Stimulated activated CD4-positive, alpha-beta T cell treated with anti-CD3 and anti-CD28 coated beads, Interleukin-2, amount 100 ng/mL, for 48 hours (primary cell): Measurements from ENCODE around the gene OARD1.
"Not testable (repeated sequence)": the region's sequence is repeated elsewhere in the genome, so short reads cannot be mapped to it uniquely, and the experiment has no call there.

Experiments
- DNase-seq, 2 donors: peaks; one replicate each; pipeline ENCODE4 v3.0.0-alpha.2; 2020

The OARD1 gene, protein sequence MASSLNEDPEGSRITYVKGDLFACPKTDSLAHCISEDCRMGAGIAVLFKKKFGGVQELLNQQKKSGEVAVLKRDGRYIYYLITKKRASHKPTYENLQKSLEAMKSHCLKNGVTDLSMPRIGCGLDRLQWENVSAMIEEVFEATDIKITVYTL

DNA sequence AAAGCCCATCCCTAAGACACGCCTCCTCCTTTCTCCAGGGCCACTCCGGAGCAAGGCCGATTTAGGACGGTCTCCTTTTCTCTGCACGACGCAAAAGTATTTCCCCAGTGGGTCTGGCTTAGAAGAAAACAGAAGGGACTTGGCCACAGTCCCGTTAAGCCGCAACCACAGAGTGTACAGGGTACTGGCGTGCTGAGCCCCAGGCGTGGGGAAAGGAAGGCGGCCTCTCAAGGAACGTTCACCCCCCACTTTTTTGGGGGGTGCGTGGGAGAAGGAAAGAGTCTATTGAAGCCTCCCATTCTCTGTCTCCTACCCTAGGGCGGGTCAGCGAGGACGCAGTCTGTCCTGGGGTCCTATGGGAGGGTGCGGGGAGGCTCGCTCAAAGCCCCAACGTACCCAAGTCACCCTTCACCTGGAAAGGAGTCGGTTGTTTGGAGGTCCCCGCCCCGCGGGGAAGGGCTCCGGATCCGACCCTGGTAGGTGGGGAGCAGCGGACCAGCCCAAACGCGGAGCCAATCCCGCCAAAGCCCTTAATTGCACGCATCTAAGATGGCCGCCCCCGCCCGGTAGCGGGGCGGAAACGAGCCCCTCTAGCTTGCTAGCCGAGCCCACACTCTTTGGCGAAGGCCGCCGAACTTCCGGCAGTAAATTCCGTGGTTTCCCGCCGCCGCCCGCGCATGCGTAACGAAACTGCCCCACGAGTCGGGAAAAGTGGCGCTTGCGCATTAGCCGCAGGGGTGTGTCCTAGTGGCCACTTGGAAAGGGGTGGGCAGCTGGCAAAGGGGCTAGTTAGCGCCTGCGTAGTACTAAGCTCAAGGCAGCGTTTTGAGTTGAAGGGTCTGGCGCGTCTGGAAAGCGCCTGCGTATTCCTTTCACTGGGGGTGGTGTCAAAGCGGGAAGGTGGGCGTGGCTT is at the start of gene OARD1:
Gene OARD1, minus strand, starts transcription at position 434 of the 913 bp plus-strand sequence. CDS start 722 bp downstream, outside the sequence.
- DNase-seq, result peak; percentile 99 to 100

DNA sequence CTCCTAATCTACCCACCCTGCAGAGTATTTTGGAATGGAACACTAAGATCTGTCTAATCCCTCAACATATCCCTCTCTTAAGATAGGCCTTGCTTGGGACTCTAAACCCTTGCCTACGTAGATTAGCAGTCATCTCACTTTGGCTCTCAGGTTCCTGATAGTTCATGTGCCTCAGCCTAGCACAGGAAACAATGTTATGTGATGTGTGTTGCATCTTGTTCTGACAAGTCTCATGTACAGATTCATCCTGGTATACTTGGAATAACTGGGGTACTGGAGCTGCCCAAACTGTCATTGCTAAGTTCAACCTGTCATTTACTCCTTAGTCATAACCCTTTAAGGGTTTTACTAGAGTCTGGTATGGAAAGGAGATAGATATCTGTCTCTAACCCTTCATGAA is 47.9 kb upstream of the OARD1 start:
- no peak for DNase-seq

DNA sequence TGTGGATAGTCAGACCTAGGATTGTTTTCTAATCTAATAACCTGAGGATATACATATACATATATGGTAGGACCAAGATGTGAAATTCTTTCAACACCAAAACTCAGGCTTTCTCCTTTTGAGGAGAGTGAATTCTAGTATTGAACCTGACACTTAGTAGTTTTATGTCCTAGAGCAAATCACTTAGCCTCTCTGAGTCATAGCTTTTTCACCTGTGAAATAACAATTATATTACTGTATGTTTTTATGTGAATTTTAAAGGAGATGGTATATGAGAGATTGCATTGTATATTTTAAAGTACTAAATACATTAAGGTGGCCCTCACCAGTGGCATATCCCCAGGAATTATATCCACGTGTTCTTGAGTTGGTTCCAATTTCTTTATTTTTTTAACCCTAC is 47.4 kb upstream of the OARD1 start:
- no peak for DNase-seq

DNA sequence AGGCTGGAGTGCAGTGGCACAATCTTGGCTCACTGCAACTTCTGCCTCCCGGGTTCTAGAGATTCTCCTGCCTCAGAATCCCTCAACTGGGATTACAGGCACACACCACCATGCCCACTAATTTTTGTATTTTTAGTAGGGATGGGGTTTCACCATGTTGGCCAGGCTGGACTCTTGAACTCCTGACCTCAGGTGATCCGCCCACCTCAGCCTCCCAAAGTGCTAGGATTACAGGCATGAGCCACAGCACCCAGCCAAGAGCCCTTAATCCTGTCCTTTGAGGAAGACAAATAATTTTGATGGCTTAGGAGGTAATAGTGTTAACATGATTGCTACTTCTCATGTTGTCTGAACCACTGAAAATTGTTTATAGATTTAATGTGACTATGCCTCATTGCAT is 42.9 kb upstream of the OARD1 start:
- not testable (repeated sequence) for DNase-seq

DNA sequence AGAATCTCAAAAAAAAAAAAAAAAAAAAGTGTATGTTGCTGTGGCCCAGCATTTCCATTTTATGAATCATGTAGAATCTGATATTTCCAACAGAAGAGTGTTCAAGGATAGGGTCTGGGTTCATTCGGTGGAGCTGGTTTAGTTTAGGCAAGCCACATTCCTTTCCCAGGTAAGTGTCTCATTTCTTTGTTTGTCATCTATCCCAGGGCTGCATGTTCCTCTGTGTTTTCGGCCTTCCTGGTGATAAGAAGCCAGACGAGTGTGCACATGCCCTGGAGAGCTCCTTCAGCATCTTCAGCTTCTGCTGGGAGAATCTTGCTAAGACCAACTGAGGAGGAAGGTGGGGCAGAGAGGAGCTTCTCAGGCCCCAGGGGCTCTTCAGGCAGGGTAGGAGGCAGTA is 38.9 kb upstream of the OARD1 start:
- no peak for DNase-seq

DNA sequence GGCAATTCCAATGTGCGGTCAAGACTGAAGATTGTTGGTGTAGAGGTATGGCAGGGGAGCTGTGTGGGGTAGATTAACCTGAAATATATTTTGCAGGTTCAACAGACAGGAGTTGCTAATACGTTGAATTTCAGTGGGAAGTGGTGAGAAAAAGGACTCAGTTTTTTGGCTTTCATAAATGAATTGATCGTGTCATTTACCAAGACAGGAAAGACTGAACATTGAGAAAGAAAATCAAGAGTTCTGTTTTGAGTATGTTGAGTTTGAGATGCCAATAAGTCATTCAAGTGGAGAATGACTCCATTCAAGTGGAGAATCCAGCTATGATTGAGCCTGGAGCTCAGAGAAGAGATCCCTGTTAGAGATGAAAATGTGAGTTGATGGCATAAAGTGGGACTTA is 31.7 kb upstream of the OARD1 start:
- no peak for DNase-seq

DNA sequence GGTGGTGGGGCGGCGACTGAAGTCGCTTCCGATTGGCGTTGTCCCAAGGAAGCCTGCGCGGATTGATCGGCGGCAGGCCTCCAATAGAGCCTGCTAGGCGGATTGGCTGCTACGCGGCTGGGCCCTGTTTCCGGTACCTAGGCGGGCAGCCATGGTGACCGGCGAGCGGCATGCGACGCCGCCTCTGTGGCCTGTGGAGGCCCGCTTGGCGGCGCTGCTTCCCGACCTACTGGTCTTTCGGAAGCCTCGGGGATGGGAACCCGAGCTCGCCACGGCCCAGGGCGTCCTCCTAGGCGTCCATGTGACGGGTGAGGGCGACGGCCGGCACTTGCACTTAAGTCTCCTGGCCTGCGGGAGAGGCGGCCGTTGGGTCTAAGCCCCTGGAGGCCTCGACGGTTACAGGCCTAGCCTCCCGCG is 28.7 kb upstream of the OARD1 start:
- DNase-seq, result peak in 1 of 2 donors; percentile 21

DNA sequence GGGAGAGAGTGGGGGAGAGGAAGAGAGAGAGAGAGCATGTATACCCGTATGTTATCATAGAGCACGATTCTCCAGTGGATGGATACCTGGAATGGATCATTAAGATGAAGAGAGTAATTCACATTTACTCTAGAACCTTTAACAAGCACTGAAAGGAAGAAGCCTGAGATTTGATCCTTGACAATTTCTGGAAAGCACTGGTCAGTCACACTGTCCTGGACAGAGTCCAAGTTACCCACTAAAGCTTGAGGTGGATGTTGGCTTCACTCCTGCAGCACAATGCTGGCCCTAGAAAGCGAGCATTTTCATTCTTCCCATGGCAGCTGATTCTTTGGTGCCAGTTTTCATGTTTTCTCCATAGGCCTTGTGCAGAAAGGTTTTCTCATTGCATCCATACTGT is 26.2 kb upstream of the OARD1 start:
- no peak for DNase-seq

DNA sequence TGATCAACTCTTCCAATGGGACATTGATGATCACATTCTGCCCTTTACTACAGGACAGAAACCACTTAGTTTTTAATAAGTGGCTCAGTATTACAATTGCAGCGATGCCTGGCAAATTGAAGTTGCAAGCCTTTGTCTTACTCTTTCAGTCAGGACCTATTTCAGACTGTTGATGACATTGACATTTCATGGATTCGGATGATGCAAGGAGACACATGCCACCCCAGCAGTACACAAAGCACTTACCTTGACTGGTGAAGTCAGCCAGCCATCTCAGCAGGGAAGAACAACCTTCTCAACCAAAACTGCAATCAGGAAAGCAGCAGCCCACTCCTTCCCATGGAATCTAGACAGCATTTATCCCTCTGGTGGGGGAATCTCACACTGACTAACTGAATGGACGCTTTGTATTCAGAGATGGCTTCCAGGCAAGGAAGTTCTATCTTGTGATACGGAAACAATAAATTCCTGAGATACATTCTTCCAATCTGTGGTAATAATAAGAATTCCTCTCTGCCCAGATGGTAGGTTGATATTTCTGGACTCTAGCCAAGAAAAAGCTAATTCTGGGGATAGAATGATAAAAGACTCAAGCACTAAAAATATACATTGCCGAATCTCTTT is 25.4 kb upstream of the OARD1 start:
- DNase-seq, result no peak

DNA sequence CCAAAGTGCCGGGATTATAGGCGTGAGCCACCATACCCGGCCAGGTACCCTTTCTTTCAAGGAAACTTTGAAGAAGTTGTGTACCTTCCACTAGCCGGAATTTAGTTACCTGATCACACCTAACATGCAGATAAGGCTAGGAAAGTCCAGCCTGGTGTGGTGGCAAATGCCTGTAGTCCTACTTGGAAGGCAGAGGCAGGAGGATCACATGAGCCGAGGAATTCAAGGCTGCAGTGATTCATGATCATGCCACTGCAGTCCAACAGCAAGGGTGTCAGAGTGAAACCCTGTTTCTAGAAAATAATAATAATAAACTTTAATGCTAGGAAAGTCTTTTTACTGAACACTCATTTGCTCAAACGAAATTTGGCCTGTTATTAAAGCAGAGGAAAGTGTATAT is 21.6 kb upstream of the OARD1 start:
- no peak for DNase-seq

DNA sequence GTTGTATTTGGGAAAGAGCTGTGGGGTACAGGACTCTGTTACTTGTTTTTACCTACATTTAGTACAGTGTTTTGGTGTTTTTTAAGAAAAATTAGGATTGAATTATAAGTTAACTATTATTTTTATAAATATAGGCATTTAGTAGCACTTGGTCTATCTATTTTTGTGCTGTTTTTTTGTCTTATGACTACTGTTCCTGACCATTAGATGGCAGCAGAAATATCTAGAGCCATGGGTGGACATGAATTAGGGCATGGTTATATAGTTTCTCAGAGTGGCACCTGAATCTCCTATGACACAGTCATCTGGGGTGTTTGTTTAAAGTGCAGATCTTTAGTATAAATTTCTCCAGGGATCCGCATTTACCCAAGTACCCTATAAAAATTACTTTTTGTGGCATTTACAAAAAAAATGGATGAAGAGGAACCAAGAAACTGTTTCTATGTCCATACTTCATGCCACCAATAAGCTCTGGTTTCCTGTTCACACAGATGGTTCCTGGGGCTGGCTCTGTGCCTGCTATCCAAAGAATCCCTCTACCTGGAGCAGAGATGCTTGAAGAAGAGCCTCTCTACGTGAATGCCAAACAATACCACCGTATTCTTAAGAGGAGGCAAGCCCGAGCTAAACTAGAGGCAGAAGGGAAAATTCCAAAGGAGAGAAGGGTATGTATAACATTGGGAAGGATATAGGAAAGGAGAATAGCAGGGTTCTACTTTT is 20.4 kb upstream of the OARD1 start:
- DNase-seq, result no peak

DNA sequence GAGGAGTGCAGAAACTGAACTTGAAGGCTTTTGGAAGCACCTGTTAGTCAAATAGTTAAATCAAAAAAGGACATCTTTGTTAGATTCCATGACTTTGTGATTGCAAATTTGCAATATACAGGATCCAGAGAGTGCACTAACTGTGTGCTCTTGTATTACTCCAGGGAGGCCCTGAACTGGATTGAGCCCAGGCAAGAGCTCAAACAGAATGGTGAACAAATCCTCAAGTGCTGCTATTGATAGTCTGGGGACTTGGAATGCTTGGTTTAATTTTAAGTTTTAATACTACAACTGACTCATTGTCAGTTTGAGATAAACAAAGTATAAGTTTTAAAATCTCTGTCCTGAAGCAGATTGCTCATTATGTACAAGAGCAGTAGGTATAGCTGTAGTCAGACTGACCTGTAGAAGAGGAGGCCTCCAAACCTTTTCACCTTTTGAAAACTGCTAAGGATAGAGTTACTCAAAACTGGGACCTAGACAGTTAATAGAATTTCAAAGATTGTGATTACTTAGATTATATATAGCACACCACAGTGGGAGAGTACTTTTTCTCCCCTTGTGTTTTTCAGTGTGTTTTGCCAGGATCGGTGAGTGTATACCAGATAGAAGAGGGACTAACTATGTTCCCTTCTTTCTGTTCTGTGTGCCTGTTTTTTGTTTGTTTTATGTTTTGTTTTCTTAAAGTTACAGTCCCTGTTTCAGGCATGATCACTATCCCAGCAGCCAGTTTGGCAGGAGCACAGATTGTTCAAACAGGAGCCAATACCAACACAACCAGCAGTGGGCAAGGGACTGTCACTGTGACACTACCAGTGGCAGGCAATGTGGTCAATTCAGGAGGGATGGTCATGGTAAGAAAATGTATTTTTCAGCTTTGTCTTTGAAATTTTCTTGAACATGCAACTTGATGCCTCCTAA is 18.9 kb upstream of the OARD1 start:
- DNase-seq, result no peak

DNA sequence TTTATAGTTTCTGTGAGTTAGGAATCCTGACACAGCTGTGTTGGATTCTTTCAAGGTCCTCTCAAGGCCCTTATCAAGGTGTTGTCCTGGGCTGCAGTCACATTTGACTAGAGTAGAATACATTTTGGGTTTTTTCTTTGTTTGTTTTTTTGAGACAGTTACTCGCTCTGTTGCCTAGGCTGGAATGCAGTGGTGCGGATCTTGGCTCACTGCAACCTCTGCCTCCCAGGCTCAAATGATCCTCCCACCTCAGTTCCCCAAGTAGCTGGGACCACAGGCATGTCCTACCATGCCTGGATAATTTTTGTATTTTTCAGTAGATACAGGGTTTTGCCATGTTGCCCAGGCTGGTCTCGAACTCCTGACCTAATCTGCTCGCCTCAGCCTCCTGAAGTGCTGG is 16.3 kb upstream of the OARD1 start:
- no peak for DNase-seq

DNA sequence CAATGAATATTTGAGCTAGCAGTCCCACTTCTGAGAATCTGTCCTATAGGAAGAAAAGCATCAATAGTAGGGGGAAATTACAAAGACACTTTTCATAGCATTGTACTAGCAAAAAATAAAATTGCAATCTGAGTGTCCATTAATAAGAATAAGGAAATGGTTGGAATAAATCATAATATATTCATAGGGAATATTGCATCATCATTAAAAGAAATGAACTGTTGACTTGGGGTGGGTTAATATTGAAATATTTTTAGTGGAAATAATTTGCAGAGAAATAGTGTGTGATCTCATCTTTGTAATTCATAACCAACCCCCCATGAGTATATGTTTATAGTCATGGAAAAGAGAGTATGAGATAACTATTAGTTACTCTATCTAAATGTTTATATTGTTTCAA is 13.0 kb upstream of the OARD1 start:
- DNase-seq, result no peak

DNA sequence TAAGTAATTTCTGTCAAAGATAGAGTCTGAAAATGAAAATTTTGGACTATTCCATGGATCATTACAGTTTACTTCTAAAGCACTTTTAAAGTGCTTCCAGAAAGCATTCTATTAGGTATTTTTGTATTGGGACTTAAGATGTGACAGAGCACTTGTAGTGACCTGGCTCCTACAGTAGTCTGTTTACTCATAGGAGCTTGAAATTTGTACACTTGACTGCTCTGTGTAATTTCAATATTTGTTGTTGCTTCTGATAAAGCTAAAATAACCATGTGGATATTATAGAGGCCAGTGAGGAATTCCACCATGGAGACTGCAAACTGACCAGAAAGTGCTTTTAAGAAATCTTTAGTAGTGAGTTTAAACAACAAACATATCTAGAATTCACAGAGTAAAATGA is 10.9 kb upstream of the OARD1 start:
- DNase-seq, result no peak

DNA sequence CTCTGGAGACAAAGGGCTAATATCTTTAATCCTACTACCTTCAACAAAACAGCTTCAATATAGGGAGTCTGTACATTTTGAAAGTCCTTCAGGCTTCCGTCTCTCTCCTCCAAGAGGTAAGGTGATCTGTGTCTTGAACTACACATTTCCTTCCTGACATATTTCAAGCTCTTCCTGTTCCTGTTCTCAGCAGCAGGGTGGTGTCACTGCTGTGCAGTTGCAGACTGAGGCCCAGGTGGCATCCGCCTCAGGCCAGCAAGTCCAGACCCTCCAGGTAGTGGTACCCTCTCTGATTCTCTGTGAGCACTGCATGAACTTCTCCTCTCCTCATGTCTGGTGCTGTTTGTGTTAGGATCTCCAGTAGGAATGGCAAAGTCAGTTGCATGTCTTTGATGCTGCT is 8.5 kb upstream of the OARD1 start:
- no peak for DNase-seq

DNA sequence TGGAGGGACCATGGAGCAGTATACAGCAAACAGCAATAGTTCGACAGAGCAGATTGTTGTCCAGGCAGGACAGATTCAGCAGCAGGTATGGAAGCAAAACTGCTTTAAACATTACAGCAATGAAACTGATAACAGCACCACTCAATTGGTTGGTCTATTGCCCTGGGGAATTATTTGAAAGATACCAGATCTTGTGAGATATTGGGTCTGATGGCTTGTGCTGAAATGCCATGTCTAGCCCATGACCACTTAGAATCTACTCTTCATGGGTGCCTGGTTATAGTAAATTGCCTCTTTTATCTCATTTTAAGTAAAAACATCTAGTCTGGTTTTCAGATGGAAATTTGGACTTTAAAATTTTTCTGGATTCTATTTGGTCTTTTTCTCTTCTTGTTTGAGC is 6.9 kb upstream of the OARD1 start:
- DNase-seq, result no peak

DNA sequence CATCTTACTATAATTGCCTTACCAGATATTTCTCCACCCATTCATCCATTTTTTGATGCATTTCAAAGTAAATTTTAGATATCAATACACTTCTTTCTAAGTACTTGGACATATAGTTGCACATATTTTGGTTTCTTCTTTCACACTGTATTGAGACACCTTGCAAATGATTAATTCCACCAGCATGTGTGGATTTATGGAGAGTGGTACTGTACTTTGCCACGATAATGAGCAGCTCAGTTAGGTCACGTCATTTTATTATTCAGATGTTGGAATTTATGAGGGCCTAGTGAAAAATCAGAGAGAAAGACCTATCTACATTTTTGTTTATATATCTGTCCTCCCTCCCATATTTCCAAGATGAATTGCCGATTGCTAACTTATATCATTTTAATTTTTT is 5.9 kb upstream of the OARD1 start:
- no peak for DNase-seq

DNA sequence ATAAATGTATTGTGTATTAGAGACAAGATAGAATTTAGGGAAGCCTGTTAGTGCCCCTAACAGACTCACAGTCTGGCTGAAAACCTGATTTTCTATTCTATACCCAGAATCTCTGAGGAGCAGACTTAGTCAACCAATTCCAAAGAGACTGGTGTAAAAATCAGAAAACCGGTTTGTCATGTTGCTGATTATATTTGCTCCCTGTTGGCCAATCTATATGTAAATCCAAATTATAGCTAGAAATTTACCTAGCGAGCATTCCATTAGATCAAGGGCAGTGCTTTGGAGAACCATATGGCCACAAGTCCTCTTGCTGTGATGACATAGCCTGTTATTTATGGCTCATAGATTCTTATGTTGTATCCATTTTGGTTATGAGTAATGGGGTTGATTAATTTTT is 5.4 kb upstream of the OARD1 start:
- no peak for DNase-seq

DNA sequence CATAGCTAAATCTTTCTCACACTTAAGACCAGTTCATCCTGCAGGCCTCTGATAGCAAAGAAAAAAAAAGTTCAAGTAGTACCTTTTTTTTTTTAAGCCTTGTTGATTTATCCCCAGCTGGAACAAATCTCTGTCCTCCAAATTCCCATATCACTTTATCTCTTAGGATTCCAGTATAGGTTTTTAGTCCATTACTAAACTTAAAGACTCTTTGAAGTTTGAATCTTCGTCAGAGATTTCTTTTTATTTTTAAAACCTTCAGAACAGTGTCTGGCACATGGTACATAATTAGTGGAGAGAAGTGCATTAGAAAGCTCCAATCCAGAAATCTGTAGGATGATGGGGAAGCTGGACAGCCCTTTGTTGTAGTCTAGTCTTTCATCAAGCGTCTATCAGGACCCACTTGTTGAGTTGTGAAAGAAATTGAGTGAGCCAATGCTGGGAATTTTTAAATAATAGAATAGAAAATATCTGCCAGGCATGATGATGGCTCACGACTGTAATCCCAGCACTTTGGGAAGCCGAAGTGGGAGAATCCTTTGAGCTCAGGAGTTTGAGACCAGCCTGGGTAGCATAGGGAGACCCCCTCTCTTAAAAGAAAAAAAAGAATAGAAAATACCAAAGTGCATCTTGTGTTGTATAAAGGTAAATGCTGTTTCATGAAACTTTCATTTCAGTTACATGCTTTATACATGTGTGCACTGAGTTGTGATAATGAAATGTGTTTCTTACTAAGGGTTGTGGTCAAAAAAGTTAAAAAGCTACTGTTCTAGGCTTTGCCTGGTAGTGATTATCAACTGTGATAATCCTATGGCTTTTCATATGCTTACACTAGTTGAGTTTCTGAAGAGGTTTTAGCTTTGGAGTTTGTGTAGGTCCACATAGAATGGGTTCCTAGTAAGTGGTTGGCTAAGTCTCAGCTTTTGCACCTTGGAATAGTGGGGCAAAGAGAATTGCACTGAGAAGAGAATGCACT is 3.8 kb upstream of the OARD1 start:
- no peak for DNase-seq
